Activated CD4-positive, alpha-beta T cell treated with anti-CD3 and anti-CD28 coated beads for 48 hours (primary cell): ENCODE data around the gene TDRD6.
"Not testable (repeated sequence)": the region's sequence is repeated elsewhere in the genome, so short reads cannot be mapped to it uniquely, and the experiment has no call there.

Experiments used
- DNase-seq: peaks from one replicate; pipeline ENCODE4 v3.0.0-alpha.2; 2020

Gene TDRD6

GRCh38 chr6:46688966-46689335, 1.3 kb downstream of the TDRD6 start:
- DNase-seq, result no peak

- no peak for DNase-seq
Observed at GRCh38 chr6:46689657-46690056, 2.0 kb downstream of the TDRD6 start.

- no peak for DNase-seq
Observed at GRCh38 chr6:46690141-46690755, 2.6 kb downstream of the TDRD6 start.

- no peak for DNase-seq
Observed at GRCh38 chr6:46690911-46691451, 3.3 kb downstream of the TDRD6 start.

- DNase-seq, result no peak
Observed at GRCh38 chr6:46699970-46700369, 12.3 kb downstream of the TDRD6 start.

- no peak for DNase-seq
Observed at GRCh38 chr6:46704562-46704961, 16.9 kb downstream of the TDRD6 start.

GRCh38 chr6:46706464-46706863, 18.8 kb downstream of the TDRD6 start:
- DNase-seq, result peak; percentile 5

- DNase-seq, result no peak
Observed at GRCh38 chr6:46711491-46711890, 23.8 kb downstream of the TDRD6 start.

- DNase-seq, result no peak
Observed at GRCh38 chr6:46715141-46715540, 27.5 kb downstream of the TDRD6 start.

- DNase-seq, result no peak
Observed at GRCh38 chr6:46719099-46719498, 31.4 kb downstream of the TDRD6 start.

GRCh38 chr6:46720401-46720800, 32.7 kb downstream of the TDRD6 start:
- no peak for DNase-seq

- DNase-seq, result no peak
Observed at GRCh38 chr6:46729787-46730326, 42.2 kb downstream of the TDRD6 start.

GRCh38 chr6:46730921-46731461, 43.3 kb downstream of the TDRD6 start:
- no peak for DNase-seq

GRCh38 chr6:46733341-46733801, 45.7 kb downstream of the TDRD6 start:
- DNase-seq, result no peak

- no peak for DNase-seq
Observed at GRCh38 chr6:46734867-46735719, 47.4 kb downstream of the TDRD6 start, which contains the start of gene PLA2G7. TSS of gene PLA2G7 (minus strand) at chr6:46735375. CDS start at chr6:46722891, 12,484 bp downstream.

GRCh38 chr6:46735720-46736031, 48.0 kb downstream of the TDRD6 start:
- no peak for DNase-seq

GRCh38 chr6:46736906-46737305, 49.2 kb downstream of the TDRD6 start:
- DNase-seq, result no peak

GRCh38 chr6:46741482-46741881, 53.8 kb downstream of the TDRD6 start:
- no peak for DNase-seq

- no peak for DNase-seq
Observed at GRCh38 chr6:46741910-46742309, 54.2 kb downstream of the TDRD6 start.

GRCh38 chr6:46743425-46744158, 55.9 kb downstream of the TDRD6 start:
- DNase-seq, result no peak

- DNase-seq, result not testable (repeated sequence)
Observed at GRCh38 chr6:46744159-46744725, 56.6 kb downstream of the TDRD6 start.

GRCh38 chr6:46745973-46746372, 58.3 kb downstream of the TDRD6 start:
- no peak for DNase-seq

GRCh38 chr6:46746696-46747095, 59.0 kb downstream of the TDRD6 start, which contains the start of gene ANKRD66:
TSS of gene ANKRD66 (plus strand) at chr6:46746933. CDS start at chr6:46751949, 5,016 bp downstream.
- DNase-seq, result no peak
